HG02884 (cell line): ENCODE data around the gene NUDT5.
"Not testable (repeated sequence)": the region's sequence is repeated elsewhere in the genome, so short reads cannot be mapped to it uniquely, and the experiment has no call there.

Source experiments
- ATAC-seq: cut with Tn5 transposase; IDR thresholded peaks from one replicate; pipeline ENCODE4 v1.9.1; 2021; ENCODE audit warnings: mild to moderate bottlenecking, moderate library complexity; ENCODE audit not compliant: unreplicated experiment

NUDT5 gene

GRCh38 chr10:12205082-12205481 is 9.4 kb upstream of the NUDT5 start:
- ATAC-seq: no peak

GRCh38 chr10:12202226-12202625 is 6.5 kb upstream of the NUDT5 start:
- ATAC-seq: no peak

GRCh38 chr10:12201543-12201942 is 5.9 kb upstream of the NUDT5 start:
- ATAC-seq: no peak

GRCh38 chr10:12200850-12201249 is 5.2 kb upstream of the NUDT5 start:
- no peak for ATAC-seq

GRCh38 chr10:12198156-12198555 is 2.5 kb upstream of the NUDT5 start:
- no peak for ATAC-seq

GRCh38 chr10:12196531-12197211 is 980 bp upstream of the NUDT5 start:
- no peak for ATAC-seq

- no peak for ATAC-seq
Measured at GRCh38 chr10:12195281-12195602, 449 bp downstream of the NUDT5 start.

- ATAC-seq: no peak
Measured at GRCh38 chr10:12194752-12195271, 879 bp downstream of the NUDT5 start.

GRCh38 chr10:12193193-12193592 is 2.5 kb downstream of the NUDT5 start:
- no peak for ATAC-seq

GRCh38 chr10:12191715-12192114 is 4.0 kb downstream of the NUDT5 start:
- no peak for ATAC-seq

- ATAC-seq: no peak
Measured at GRCh38 chr10:12189426-12189825, 6.3 kb downstream of the NUDT5 start.

GRCh38 chr10:12188656-12189055 is 7.0 kb downstream of the NUDT5 start:
- no peak for ATAC-seq

- no peak for ATAC-seq
Measured at GRCh38 chr10:12187321-12187905, 8.3 kb downstream of the NUDT5 start.

GRCh38 chr10:12186323-12186722 is 9.4 kb downstream of the NUDT5 start:
- no peak for ATAC-seq

- ATAC-seq: no peak
Measured at GRCh38 chr10:12184165-12184564, 11.5 kb downstream of the NUDT5 start.

GRCh38 chr10:12181065-12181775 is 14.5 kb downstream of the NUDT5 start:
- ATAC-seq: no peak

- ATAC-seq: no peak
Measured at GRCh38 chr10:12180221-12180974, 15.3 kb downstream of the NUDT5 start.

- no peak for ATAC-seq
Measured at GRCh38 chr10:12179606-12180170, 16.0 kb downstream of the NUDT5 start.

GRCh38 chr10:12177642-12178041 is 18.0 kb downstream of the NUDT5 start:
- ATAC-seq: no peak

GRCh38 chr10:12171512-12171911 is 24.2 kb downstream of the NUDT5 start:
- ATAC-seq: not testable (repeated sequence)
